GM08714 (cell line): ENCODE results near the gene ST6GALNAC2.
"Not testable (repeated sequence)": the region's sequence is repeated elsewhere in the genome, so short reads cannot be mapped to it uniquely, and the experiment has no call there.

ENCODE experiments used
- H3K4me3 ChIP-seq: fragments of 200-500 bp; sonication (Bioruptor generic); 2 replicates; pipeline ENCODE4 v1.5.1; 2014; ENCODE audit warnings: mild to moderate bottlenecking, low read length, inconsistent platforms
- ZNF274 ChIP-seq: IDR thresholded peaks from 2 replicates; pipeline ENCODE4 v1.6.1; 2012; ENCODE audit warnings: mild to moderate bottlenecking, low read depth, low read length

ST6GALNAC2 gene

GRCh38 chr17:76569607-76570279, 15.9 kb downstream of the ST6GALNAC2 start:
- no peak overlapping the region for H3K4me3 ChIP-seq
- TF ChIP-seq ZNF274: no peak

DNA sequence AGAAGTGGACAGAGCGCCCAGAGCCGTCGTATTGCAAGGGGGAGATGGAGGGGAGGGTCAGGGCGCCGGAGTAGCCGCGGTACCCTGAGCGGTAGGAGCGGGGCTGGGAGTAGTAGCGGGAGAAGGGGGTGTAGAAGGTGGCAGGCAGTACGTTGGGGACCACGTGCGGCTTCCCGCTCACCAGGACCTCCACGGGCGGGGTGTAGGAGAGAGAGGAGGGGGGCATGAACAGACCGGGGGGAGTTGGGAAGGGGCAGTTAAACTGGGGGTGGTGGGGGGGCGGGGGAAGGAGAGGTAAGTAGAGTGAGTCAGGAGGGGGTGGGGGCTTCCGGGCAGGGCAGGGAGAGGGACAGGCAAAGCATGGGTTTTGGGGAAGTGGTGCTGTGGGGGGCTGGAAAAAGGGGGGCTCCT, 16.8 kb downstream of the ST6GALNAC2 start:
- no peak overlapping the region for H3K4me3 ChIP-seq
- no peak for TF ChIP-seq ZNF274

DNA sequence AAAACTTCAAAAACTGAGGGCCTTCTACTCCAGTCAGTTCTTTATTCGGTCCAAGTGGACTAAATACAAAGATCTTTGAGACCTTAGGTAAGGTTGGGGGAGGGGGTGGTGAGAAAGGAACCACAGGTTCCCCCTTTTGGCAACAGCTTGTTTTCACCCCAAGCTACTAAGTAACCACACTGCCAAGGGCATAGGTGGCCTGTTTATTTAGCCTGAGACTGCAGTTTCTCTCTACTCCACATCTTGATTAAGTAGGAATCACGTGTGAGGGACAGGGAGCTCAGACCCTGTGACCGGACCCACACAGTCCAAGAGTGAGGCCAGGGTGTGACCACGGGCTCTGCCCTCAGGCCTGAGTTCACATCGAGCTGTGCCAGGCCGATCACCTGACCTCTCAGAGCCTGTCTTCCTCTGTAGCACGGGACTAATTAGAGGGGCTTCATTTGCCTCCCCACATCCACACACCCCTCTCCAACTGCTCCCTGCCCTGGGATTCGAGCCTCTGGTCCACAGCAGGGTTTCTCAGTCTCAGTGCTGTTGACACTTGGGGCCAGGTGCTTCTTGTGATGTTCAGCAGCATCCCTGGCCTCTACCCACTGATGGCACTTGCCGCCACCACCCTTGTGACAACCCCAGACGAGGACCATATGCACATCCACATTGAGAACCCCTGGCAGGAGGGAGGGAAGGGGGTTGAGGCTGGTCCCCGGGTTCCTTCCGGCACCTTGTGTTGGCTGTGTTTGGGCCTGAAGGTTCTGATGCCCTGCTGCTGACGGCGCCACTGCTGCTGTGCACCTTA, 17.8 kb downstream of the ST6GALNAC2 start:
- no peak overlapping the region for H3K4me3 ChIP-seq
- no peak for TF ChIP-seq ZNF274

- H3K4me3 ChIP-seq: no peak overlapping the region
- TF ChIP-seq ZNF274: no peak
These were observed 18.6 kb downstream of the ST6GALNAC2 start for GRCh38 chr17:76566988-76567431.

GRCh38 chr17:76566613-76566943, 19.1 kb downstream of the ST6GALNAC2 start:
- no peak for TF ChIP-seq ZNF274
- H3K4me3 ChIP-seq: no peak overlapping the region

DNA sequence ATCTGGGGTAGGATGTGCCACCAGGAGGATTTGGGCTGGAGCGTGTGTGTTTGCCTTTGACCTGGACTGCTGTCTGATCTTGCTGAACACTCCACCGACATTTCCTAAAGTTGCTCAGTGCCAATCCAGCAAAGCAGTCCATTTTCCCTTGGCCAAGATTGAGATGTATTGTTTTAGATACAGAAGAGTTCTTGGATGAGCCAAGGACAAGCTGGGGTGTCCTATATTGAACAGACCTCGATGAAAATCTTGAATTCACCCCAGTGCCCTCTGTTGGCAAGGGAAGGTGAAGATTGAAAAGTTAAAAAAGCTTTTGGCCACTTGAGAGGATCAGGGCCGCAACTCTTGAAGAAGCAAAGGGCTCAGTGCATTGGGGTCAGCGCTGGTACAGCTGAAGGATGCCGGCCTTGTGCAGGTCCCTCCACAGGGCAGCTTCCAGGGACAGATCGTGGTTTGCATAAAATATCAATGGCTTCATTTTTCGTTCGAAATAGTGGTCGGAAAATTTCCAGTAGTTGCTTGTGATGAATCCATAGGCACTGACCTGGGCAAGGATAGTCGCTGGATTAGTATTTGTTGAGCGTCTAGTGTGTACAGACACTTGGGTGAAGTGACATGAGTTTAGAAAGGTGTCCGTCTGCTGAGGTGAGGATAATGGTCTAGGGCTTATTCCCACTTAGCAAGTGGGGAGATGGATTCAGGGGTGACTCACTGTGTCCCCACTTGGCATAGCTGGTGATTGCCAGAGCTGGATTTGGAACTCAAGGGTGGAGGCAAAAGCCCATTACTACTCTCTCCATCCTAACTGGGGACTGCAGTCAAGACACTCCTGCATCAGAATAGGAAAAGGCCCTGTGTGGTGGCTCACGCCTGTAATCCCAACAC, 19.7 kb downstream of the ST6GALNAC2 start:
- no peak overlapping the region for H3K4me3 ChIP-seq
- TF ChIP-seq ZNF274: no peak

GRCh38 chr17:76564991-76565727, 20.5 kb downstream of the ST6GALNAC2 start:
- not testable (repeated sequence) for H3K4me3 ChIP-seq

DNA sequence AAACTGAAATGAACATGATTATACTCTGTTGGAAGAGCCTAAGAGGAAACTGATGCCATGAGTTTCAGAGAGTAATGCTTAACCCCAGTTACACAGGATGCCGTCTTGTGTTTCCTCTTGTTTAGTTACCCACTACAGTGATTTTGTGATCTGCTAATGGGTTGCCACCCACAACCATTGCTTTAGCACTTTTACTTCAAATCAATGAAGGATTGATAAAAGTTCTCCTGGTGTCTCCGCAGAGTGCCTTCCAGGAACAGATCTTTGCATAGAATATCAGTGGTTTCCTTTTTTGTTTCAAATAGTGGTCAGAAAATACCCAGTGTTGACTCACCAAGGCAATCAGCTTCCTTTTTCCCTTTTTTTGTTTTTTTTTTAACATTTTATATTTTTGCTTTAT, 22.3 kb downstream of the ST6GALNAC2 start:
- not testable (repeated sequence) for H3K4me3 ChIP-seq

GRCh38 chr17:76562734-76563148, 22.9 kb downstream of the ST6GALNAC2 start:
- no peak overlapping the region for H3K4me3 ChIP-seq
- TF ChIP-seq ZNF274: no peak

GRCh38 chr17:76561799-76562268, 23.8 kb downstream of the ST6GALNAC2 start:
- no peak for TF ChIP-seq ZNF274
- H3K4me3 ChIP-seq: no peak overlapping the region

- H3K4me3 ChIP-seq: no peak overlapping the region
- TF ChIP-seq ZNF274: no peak
These were observed 24.3 kb downstream of the ST6GALNAC2 start for GRCh38 chr17:76561332-76561731.

GRCh38 chr17:76560877-76561221, 24.8 kb downstream of the ST6GALNAC2 start:
- no peak overlapping the region for H3K4me3 ChIP-seq
- no peak for TF ChIP-seq ZNF274

GRCh38 chr17:76560036-76560876, 25.4 kb downstream of the ST6GALNAC2 start:
- TF ChIP-seq ZNF274: no peak
- H3K4me3 ChIP-seq: peak overlapping the region; percentile 42

DNA sequence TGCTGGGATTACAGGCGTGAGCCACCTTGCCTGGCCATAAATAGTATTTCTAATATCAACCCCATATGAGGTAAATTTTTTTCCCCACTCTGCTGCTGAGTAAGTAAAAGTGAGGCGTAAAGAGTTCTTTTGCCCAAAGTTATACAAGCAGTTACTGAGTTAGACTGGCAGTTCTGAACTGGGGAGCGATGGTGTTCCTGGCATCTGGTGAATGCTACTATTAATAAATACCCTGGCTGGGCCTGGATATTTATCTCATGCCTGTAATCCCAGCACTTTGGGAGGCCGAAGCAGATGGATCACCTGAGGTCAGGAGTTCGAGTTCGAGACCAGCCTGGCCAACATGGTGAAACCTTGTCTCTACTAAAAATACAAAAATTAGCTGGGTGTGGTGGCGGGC, 26.2 kb downstream of the ST6GALNAC2 start:
- peak overlapping the region; percentile 97 for H3K4me3 ChIP-seq
